Upper lobe of right lung (tissue), 1 donor: ENCODE data around the gene TPM3. TPM values are rescaled to one million over a fixed set of nuclear protein-coding genes. Genes with fewer than 3 reads are reported as not detected.

Experiments used
- ATAC-seq: fragments of 200-7000 bp; cut with Tn5 transposase; one replicate; pipeline ENCODE4 v1.9.1; 2020; ENCODE audit warnings: mild to moderate bottlenecking, moderate library complexity
- DNase-seq: peaks from one replicate; pipeline ENCODE4 v3.0.0-alpha.2; 2020
- H3K27ac ChIP-seq: fragments of 200-600 bp; one replicate; pipeline ENCODE4 v1.8.0; 2022
- H3K27me3 ChIP-seq: fragments of 200-600 bp; one replicate; pipeline ENCODE4 v1.8.0; 2022; ENCODE audit warnings: mild to moderate bottlenecking
- H3K36me3 ChIP-seq: fragments of 200-600 bp; one replicate; pipeline ENCODE4 v1.8.0; 2022
- H3K4me1 ChIP-seq: fragments of 200-600 bp; one replicate; pipeline ENCODE4 v1.8.0; 2022
- H3K4me3 ChIP-seq: fragments of 200-600 bp; one replicate; pipeline ENCODE4 v1.8.0; 2022; ENCODE audit warnings: mild to moderate bottlenecking
- H3K9me3 ChIP-seq: fragments of 200-600 bp; one replicate; pipeline ENCODE4 v1.8.0; 2022
- intact Hi-C: fragments of 100-400 bp; cut with DNase I; formaldehyde crosslinking; loops from one replicate; pipeline ENCODE4 v1.11.0; 2022
- total RNA-seq: library from RNA; stranded (reverse); fragmentation: NEBNext Ultra II Directional; extraction: Animal tissue kit (Norgen Biotek cat#: 25700); gene quantifications from one replicate; pipeline ENCODE4 v1.2.1, GENCODE V29; 2021
- TF ChIP-seq, protein P1 (sequence below): fragments of 200-600 bp; IDR thresholded peaks from one replicate; pipeline ENCODE4 v1.8.0; 2022; ENCODE audit warnings: antibody characterized with exemption
- donor health status: DM: no; HTN: yes; CAD: no; lungs with severe emphysema.

Gene TPM3
- total RNA-seq, 1 donor from 2014 or later, result 326 TPM

- TF ChIP-seq, protein P1, sequence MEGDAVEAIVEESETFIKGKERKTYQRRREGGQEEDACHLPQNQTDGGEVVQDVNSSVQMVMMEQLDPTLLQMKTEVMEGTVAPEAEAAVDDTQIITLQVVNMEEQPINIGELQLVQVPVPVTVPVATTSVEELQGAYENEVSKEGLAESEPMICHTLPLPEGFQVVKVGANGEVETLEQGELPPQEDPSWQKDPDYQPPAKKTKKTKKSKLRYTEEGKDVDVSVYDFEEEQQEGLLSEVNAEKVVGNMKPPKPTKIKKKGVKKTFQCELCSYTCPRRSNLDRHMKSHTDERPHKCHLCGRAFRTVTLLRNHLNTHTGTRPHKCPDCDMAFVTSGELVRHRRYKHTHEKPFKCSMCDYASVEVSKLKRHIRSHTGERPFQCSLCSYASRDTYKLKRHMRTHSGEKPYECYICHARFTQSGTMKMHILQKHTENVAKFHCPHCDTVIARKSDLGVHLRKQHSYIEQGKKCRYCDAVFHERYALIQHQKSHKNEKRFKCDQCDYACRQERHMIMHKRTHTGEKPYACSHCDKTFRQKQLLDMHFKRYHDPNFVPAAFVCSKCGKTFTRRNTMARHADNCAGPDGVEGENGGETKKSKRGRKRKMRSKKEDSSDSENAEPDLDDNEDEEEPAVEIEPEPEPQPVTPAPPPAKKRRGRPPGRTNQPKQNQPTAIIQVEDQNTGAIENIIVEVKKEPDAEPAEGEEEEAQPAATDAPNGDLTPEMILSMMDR, result no peak
- no peak for ATAC-seq
- H3K27ac ChIP-seq, result no peak overlapping the region
- no peak for DNase-seq
- H3K4me3 ChIP-seq, result no peak overlapping the region
- no peaks in the 10 kb centered on the region for H3K27me3 ChIP-seq
- peaks cover 92% of the 10 kb centered on the region for H3K36me3 ChIP-seq
- intact Hi-C loops, result no loop called here
- H3K4me1 ChIP-seq, result peaks cover 18% of the 10 kb centered on the region
- no peaks in the 10 kb centered on the region for H3K9me3 ChIP-seq
Observed at GRCh38 chr1:154171880-154172279, 20.0 kb downstream of the TPM3 start.

DNA sequence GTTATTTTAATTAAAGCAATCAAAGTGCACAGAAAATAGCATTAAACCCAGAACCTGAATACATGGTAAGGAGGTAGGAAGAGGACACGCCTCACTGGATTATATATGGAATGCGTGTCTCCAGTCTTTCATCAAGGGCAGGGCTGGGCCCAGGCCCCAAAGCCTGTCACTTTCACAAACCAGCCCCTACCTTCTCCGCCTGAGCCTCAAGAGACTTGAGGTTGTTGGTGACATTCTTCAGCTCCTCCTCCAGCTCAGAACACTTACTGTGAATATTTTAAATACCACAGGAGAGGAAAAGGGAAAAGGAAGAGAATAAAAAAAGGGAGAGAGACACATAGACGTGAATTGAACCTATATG lies 20.7 kb downstream of the TPM3 start:
- DNase-seq (no peak), ATAC-seq (peak; percentile 84)
- Histone ChIP-seq H3K4me3 (no peak overlapping the region), H3K27me3 (no peaks in the 10 kb centered on the region), H3K4me1 (peaks cover 11% of the 10 kb centered on the region), H3K27ac (no peak overlapping the region), H3K36me3 (peaks cover 99% of the 10 kb centered on the region), H3K9me3 (no peaks in the 10 kb centered on the region)
- TF ChIP-seq, protein P1, result no peak
- intact Hi-C loops, result no loop called here

GRCh38 chr1:154170547-154171222 lies 21.2 kb downstream of the TPM3 start:
- DNase-seq (no peak), ATAC-seq (peak; percentile 56)
- peaks cover 99% of the 10 kb centered on the region for H3K36me3 ChIP-seq
- H3K4me3 ChIP-seq, result no peak overlapping the region
- intact Hi-C loops, result no loop called here
- peaks cover 6% of the 10 kb centered on the region for H3K4me1 ChIP-seq
- H3K27me3 ChIP-seq, result no peaks in the 10 kb centered on the region
- no peaks in the 10 kb centered on the region for H3K9me3 ChIP-seq
- no peak overlapping the region for H3K27ac ChIP-seq
- TF ChIP-seq, protein P1, result no peak

DNA sequence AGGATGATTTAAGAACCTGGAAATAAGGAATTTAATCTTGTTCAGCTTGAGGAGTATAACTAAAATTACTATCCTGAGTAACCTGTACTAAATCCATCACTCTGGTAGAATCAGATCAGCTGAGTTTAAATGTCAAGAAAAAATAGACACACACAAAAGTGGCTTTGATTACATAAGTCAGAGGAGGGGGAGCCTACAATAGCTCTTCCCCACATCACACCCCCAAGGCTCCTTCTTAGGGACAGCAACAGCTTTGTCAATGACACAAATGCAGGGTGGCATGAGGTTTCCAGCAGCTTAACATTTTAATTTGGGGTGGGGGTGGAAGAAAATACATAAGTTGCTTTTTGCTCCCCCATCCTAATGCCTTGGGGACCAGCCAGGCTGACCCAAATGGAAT lies 24.4 kb downstream of the TPM3 start:
- Histone ChIP-seq H3K4me1 (no peaks in the 10 kb centered on the region), H3K4me3 (no peak overlapping the region), H3K9me3 (no peaks in the 10 kb centered on the region), H3K27me3 (no peaks in the 10 kb centered on the region), H3K27ac (no peak overlapping the region), H3K36me3 (peaks cover 100% of the 10 kb centered on the region)
- no peak for ATAC-seq
- no peak for DNase-seq
- intact Hi-C loops, result no loop called here
- TF ChIP-seq, protein P1, result no peak

DNA sequence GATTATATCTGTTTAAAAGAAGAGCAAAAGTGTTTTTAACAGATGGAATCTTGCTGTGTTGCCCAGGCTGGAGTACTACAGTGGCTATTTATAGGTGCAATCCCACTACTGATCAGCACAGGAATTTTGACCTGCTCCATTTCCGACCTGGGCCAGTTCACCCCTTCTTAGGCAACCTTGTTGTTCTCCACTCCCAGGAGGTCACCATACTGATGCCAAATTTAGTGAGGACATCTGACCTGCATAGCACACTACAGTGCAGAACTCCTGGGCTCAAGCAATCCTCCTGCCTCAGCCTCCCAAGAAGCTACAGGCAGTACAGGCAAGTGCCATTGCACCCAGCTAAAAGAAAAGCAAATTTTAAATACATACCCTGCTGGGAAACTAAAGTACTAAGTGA lies 25.7 kb downstream of the TPM3 start:
- TF ChIP-seq, protein P1, result no peak
- Histone ChIP-seq H3K27ac (no peak overlapping the region), H3K4me1 (no peaks in the 10 kb centered on the region), H3K27me3 (no peaks in the 10 kb centered on the region), H3K36me3 (peaks cover 100% of the 10 kb centered on the region), H3K4me3 (no peak overlapping the region), H3K9me3 (no peaks in the 10 kb centered on the region)
- intact Hi-C loops, result no loop called here
- ATAC-seq (no peak), DNase-seq (no peak)

- H3K4me1 ChIP-seq, result peaks cover 39% of the 10 kb centered on the region
- no peak overlapping the region for H3K4me3 ChIP-seq
- no peak overlapping the region for H3K27ac ChIP-seq
- no peaks in the 10 kb centered on the region for H3K27me3 ChIP-seq
- DNase-seq (no peak), ATAC-seq (no peak)
- TF ChIP-seq, protein P1, result no peak
- H3K9me3 ChIP-seq, result no peaks in the 10 kb centered on the region
- H3K36me3 ChIP-seq, result peaks cover 88% of the 10 kb centered on the region
- intact Hi-C loops, result no loop called here
Observed at GRCh38 chr1:154159554-154159953, 32.3 kb downstream of the TPM3 start.
